Measurements from ENCODE around the gene DHRS7B. TPM values are rescaled to one million over a fixed set of nuclear protein-coding genes. Genes with fewer than 3 reads are reported as not detected.

Gene DHRS7B
- total RNA-seq, 1 donor from 2014 or later: 28.2 TPM

DNA sequence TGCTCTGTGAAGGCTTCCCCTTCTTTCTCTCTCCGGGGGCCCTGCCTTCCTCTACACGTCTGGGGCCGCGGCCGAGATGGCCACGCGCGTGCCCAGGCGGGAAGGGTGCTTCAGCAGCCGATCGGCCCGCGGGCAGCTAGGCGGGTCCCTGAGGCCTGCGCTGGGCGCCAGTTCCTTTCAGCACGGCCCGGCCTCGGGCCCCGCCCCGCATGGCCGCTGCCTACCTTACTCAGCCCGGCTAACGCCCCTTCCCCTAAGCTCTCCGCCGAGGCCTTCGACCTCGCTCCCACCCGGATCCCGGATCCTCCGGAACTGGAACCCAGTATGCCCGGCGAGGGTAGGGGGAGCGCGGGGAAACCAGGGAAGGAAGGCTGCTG is 86.9 kb downstream of the DHRS7B start:
- TF ChIP-seq, protein P1, sequence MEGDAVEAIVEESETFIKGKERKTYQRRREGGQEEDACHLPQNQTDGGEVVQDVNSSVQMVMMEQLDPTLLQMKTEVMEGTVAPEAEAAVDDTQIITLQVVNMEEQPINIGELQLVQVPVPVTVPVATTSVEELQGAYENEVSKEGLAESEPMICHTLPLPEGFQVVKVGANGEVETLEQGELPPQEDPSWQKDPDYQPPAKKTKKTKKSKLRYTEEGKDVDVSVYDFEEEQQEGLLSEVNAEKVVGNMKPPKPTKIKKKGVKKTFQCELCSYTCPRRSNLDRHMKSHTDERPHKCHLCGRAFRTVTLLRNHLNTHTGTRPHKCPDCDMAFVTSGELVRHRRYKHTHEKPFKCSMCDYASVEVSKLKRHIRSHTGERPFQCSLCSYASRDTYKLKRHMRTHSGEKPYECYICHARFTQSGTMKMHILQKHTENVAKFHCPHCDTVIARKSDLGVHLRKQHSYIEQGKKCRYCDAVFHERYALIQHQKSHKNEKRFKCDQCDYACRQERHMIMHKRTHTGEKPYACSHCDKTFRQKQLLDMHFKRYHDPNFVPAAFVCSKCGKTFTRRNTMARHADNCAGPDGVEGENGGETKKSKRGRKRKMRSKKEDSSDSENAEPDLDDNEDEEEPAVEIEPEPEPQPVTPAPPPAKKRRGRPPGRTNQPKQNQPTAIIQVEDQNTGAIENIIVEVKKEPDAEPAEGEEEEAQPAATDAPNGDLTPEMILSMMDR (IDR thresholded peaks at IDR 0.05; ENCODE audit: insufficient read depth, low read length, poor library complexity, severe bottlenecking): no peak
- no peak for DNase-seq (ENCODE audit: low read depth)
- peak overlapping the region; percentile 76 for H3K4me3 ChIP-seq (ENCODE audit: low read depth, low read length)
- no peaks in the 10 kb centered on the region for H3K36me3 ChIP-seq (ENCODE audit: control insufficient read depth, insufficient read depth, low read length)
- H3K27me3 ChIP-seq (ENCODE audit: control insufficient read depth, insufficient read depth, low read length): no peaks in the 10 kb centered on the region

DNA sequence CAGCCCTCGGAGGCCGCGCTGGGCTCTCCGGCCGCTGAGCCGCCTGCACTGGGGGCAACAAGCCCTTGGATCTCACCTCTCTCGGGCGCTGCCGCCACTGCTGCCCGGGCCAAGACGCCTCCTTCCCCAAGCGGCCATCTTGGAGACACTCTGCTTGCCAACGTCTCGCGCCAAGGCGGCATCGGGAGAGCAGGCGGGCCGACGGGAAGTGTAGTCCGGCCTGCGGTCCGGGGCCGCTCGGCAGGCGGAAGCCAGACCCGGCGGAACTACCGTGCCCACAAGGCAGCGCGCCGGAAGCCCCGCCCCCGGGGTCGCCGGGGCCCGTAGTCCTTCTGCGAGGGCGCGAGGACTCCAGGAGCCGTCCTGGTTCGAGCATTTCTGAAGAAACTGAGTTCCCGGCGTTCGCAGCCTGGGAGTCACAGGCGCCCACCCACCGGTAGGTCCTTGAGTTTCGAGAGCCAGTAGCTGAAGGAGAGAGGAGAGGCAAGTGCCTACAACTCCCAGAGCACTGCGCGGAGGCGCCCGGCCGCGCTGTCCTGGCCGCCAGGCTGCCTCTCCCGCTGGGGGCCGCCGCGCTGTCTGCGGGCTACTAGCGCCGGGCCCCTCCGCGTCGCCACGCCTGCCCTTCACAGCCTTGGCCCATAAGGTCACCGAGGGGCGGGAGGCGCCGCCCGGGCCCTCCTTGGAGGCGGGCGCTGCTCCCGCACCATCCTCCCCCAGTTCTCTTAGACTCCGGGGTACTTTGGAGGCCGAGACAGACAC is 87.4 kb downstream of the DHRS7B start, which contains the start of gene TMEM11:
Gene TMEM11, minus strand, starts transcription at position 147 of the 762 bp plus-strand sequence. Its CDS starts 9 bp downstream, at position 138.
- TF ChIP-seq, protein P1 (IDR thresholded peaks at IDR 0.05; ENCODE audit: insufficient read depth, low read length, poor library complexity, severe bottlenecking): no peak
- no peaks in the 10 kb centered on the region for H3K36me3 ChIP-seq (ENCODE audit: control insufficient read depth, insufficient read depth, low read length)
- no peaks in the 10 kb centered on the region for H3K27me3 ChIP-seq (ENCODE audit: control insufficient read depth, insufficient read depth, low read length)
- DNase-seq (ENCODE audit: low read depth): peak; percentile 79
- peak within 1 kb of the TSS; percentile 76 for H3K4me3 ChIP-seq (ENCODE audit: low read depth, low read length)

DNA sequence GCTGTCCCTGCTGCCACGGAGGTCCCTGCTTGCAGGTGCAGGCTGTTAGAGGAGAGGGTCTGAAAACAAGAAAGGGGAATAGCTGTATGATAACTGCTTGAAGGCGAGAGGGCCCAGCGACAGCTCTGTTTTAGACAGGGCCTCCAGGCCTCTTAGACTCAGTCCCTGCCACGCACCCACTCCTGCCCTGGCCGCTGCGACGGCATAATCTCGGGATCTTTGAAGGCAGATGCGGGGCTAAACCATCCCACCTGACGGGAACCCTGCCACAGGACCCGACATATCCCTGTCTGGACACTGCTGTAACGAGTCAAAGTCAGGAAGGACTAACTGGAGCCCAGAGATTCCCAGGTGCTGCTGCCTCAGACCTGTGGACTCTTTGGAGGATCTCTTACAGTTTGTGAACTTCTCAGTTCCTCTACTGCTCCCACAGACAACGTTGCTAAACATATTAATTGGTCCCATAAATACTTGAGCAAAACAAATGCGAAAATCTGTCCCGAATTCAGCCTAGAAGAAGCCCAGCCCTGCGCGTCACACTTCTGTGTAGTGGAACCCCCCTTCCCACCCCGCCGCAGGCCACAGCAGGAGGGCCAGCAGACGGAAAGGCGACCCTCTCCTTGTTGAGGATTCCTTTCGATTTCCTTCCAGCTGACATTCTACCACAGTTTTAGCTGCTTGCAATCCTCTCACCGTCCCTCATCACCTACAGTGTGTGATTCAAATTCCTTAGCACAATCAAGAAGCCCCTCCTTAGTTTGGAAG is 88.2 kb downstream of the DHRS7B start:
- no peaks in the 10 kb centered on the region for H3K27me3 ChIP-seq (ENCODE audit: control insufficient read depth, insufficient read depth, low read length)
- H3K4me3 ChIP-seq (ENCODE audit: low read depth, low read length): peak overlapping the region; percentile 76
- no peak for DNase-seq (ENCODE audit: low read depth)
- H3K36me3 ChIP-seq (ENCODE audit: control insufficient read depth, insufficient read depth, low read length): no peaks in the 10 kb centered on the region
- TF ChIP-seq, protein P1 (IDR thresholded peaks at IDR 0.05; ENCODE audit: insufficient read depth, low read length, poor library complexity, severe bottlenecking): no peak

DNA sequence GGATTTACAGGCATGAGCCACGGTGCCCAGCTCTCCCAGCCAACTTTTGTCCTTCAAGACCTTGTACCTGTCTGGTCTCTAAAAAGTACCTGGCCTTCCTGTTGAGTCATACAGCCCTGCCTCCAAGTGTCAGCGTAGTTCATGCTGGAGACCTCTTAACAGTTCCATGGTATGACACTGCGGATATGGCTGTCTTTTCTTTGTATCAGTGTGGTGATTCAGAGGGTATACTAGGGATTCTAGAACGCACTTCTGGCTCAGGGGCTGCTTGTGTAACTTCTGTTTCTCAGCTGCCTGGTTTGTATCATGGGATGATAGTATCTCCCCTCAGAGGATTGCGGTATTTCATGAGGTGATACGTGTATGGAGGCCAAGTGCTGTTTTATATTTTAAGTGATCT is 89.2 kb downstream of the DHRS7B start:
- no peaks in the 10 kb centered on the region for H3K27me3 ChIP-seq (ENCODE audit: control insufficient read depth, insufficient read depth, low read length)
- no peaks in the 10 kb centered on the region for H3K36me3 ChIP-seq (ENCODE audit: control insufficient read depth, insufficient read depth, low read length)
- H3K4me3 ChIP-seq (ENCODE audit: low read depth, low read length): no peak overlapping the region
- TF ChIP-seq, protein P1 (IDR thresholded peaks at IDR 0.05; ENCODE audit: insufficient read depth, low read length, poor library complexity, severe bottlenecking): no peak
- no peak for DNase-seq (ENCODE audit: low read depth)

DNA sequence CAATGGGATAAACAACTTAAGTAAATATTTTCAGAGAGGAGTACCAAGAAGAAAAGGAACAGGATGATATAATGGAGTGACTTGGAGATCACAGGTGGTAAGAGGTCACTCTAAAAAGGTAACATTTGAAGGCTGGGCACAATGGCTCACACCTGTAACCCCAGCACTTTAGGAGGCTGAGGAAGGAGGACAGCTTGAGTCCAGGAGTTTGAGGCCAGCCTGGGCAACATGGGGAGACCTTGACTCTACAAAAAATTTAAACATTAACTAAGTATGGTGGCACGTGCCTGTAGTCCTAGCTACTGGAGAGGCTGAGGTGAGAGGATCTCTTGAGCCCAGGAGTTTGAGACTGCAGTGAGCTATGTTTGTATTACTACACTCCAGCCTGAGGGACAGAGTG is 90.6 kb downstream of the DHRS7B start:
- H3K4me3 ChIP-seq (ENCODE audit: low read depth, low read length): no peak overlapping the region
- TF ChIP-seq, protein P1 (IDR thresholded peaks at IDR 0.05; ENCODE audit: insufficient read depth, low read length, poor library complexity, severe bottlenecking): no peak
- peaks cover 1% of the 10 kb centered on the region for H3K36me3 ChIP-seq (ENCODE audit: control insufficient read depth, insufficient read depth, low read length)
- H3K27me3 ChIP-seq (ENCODE audit: control insufficient read depth, insufficient read depth, low read length): no peaks in the 10 kb centered on the region
- no peak for DNase-seq (ENCODE audit: low read depth)

Measured in kidney epithelial cell (primary cell).